Measurements from ENCODE around the gene PCIF1.
A peak's percentile ranks its signal among the peaks of the same experiment; 100 is the strongest.

Gene PCIF1

GRCh38 chr20:45994761-45995493 is 60.4 kb downstream of the PCIF1 start:
- H3K27ac ChIP-seq = peak overlapping the region; percentile 57
- TF ChIP-seq CTCF (conservative IDR thresholded peaks at IDR 0.05) = no peak

GRCh38 chr20:45995495-45996097 is 61.1 kb downstream of the PCIF1 start:
- H3K27ac ChIP-seq = peak overlapping the region; percentile 57

GRCh38 chr20:45997187-45997586 is 62.7 kb downstream of the PCIF1 start:
- no peak overlapping the region for H3K27ac ChIP-seq
- no peak for TF ChIP-seq CTCF (conservative IDR thresholded peaks at IDR 0.05)
